NCI-H526 treated with DMSO at 0.1 percent for 48 hours (cell line): ENCODE measurements around the gene GCKR.

ENCODE experiments used
- DNase-seq: peaks from one replicate; lab custom pipeline; 2025; lab: John Stamatoyannopoulos, UW

GCKR gene

DNA sequence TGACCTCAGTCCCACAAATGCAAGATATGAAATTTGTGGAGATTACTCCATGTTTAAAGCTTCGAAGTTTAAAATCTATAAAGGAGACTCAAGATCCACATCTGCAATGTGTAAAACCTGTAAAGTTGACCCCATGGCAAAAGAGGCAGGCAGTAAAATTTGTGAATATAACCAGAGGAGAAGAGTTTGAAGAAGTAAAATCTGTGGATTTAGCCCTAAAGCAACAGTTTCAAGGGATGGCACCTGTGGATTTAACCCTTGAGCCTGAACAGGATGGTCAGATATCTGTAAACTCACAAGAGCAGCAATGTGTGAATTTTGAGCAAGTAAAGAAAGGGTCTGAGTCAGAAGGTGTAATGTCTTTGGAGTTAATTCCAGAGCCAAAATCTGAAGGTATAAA is 75.0 kb downstream of the GCKR start:
- DNase-seq = no peak

DNA sequence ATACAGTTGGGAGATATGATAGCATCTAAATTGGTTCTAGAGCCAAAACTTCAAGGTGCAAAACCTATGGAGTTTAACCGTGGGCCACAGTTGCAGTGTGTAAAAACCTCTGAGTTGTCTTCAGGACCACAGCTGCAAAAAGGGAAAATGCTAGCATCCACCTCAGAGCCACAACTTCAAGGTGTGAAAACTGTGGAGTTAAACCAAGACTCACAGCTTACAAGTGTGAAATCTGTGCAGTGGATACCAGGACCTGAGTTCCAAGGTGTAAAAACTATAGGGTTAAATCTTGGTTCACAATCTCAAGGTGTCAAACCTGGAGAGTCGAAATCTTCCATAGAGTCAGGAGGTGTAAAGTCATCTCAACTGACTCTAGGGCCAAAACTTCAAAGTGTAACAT is 75.8 kb downstream of the GCKR start:
- no peak for DNase-seq

- DNase-seq = no peak
Measured at GRCh38 chr2:27572998-27573429, 76.4 kb downstream of the GCKR start.
